Measurements from ENCODE around the gene HSPA12A.

DNA sequence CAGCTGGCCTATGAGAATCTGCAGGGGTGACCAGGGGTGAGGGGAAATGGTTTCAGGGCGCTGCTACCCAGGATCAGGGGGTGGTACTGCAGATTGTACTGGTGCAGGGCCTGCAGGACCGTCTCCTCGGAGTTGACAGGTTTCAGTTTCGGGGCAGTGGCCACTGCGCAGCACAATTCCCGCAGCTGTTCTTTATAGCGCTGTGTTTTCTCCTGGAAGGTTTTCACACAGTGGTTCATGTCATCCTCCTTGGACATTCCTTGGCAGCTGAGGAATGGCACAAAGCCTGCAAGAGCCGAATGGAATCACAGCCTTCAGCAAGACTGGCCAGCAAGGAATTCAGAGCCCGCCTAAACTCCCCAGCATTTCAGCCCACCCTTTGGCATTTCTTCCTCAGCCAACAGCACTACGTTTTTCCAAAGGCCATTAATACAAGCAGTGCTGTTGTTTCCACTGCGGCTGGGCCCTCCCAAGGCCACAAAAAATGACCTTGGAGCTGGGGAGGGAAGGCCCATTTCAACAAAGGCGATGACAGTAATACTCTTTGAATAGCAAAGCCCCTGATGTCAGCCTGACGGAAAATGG is 76.7 kb downstream of the HSPA12A start:
- TF ChIP-seq, protein P1, sequence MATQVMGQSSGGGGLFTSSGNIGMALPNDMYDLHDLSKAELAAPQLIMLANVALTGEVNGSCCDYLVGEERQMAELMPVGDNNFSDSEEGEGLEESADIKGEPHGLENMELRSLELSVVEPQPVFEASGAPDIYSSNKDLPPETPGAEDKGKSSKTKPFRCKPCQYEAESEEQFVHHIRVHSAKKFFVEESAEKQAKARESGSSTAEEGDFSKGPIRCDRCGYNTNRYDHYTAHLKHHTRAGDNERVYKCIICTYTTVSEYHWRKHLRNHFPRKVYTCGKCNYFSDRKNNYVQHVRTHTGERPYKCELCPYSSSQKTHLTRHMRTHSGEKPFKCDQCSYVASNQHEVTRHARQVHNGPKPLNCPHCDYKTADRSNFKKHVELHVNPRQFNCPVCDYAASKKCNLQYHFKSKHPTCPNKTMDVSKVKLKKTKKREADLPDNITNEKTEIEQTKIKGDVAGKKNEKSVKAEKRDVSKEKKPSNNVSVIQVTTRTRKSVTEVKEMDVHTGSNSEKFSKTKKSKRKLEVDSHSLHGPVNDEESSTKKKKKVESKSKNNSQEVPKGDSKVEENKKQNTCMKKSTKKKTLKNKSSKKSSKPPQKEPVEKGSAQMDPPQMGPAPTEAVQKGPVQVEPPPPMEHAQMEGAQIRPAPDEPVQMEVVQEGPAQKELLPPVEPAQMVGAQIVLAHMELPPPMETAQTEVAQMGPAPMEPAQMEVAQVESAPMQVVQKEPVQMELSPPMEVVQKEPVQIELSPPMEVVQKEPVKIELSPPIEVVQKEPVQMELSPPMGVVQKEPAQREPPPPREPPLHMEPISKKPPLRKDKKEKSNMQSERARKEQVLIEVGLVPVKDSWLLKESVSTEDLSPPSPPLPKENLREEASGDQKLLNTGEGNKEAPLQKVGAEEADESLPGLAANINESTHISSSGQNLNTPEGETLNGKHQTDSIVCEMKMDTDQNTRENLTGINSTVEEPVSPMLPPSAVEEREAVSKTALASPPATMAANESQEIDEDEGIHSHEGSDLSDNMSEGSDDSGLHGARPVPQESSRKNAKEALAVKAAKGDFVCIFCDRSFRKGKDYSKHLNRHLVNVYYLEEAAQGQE (IDR thresholded peaks at IDR 0.05; ENCODE audit: low read depth): no peak
- TF ChIP-seq EGR1 (IDR thresholded peaks at IDR 0.05) (no peak), CREB1 (IDR thresholded peaks at IDR 0.05; ENCODE audit: low read depth) (no peak), NFIC (IDR thresholded peaks at IDR 0.05) (no peak), RAD21 (IDR thresholded peaks at IDR 0.05; ENCODE audit: low read depth) (no peak)
- TF ChIP-seq, protein P2, sequence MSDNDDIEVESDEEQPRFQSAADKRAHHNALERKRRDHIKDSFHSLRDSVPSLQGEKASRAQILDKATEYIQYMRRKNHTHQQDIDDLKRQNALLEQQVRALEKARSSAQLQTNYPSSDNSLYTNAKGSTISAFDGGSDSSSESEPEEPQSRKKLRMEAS (IDR thresholded peaks at IDR 0.05): no peak
